Progenitor cell of endocrine pancreas (in vitro differentiated cells): ENCODE results near the gene RASSF3. TPM values are rescaled to one million over a fixed set of nuclear protein-coding genes. Genes with fewer than 3 reads are reported as not detected.

Experiments
- DNase-seq: peaks from one replicate; pipeline ENCODE4 v3.0.0; 2021; ENCODE audit warnings: low spot score; ENCODE audit not compliant: unreplicated experiment
- H3K27ac Mint-ChIP-seq: 2 replicates; pipeline ENCODE4 v1.8.0; 2021; ENCODE audit warnings: mild to moderate bottlenecking, moderate library complexity, mixed read lengths
- H3K27me3 Mint-ChIP-seq: 2 replicates; pipeline ENCODE4 v1.8.0; 2021; ENCODE audit warnings: mixed read lengths
- H3K36me3 Mint-ChIP-seq: 2 replicates; pipeline ENCODE4 v1.8.0; 2022; ENCODE audit warnings: mixed read lengths; ENCODE audit not compliant: insufficient read depth
- H3K4me1 Mint-ChIP-seq: 2 replicates; pipeline ENCODE4 v1.8.0; 2021; ENCODE audit warnings: low read depth, mixed read lengths
- H3K4me3 Mint-ChIP-seq: 2 replicates; pipeline ENCODE4 v1.8.0; 2021; ENCODE audit warnings: low read depth, mild to moderate bottlenecking, moderate library complexity, mixed read lengths
- H3K9me3 Mint-ChIP-seq: 2 replicates; pipeline ENCODE4 v1.8.0; 2021; ENCODE audit warnings: low read depth, mixed read lengths
- CTCF ChIP-seq: fragments of 200-600 bp; sonication (generic); IDR thresholded peaks from one replicate; pipeline ENCODE4 v1.5.0; 2021; ENCODE audit warnings: antibody characterized with exemption, mild to moderate bottlenecking; ENCODE audit not compliant: unreplicated experiment
- total RNA-seq: library from RNA; stranded (reverse); gene quantifications from 2 replicates; pipeline ENCODE4 v1.2.1, GENCODE V29; 2021

Gene RASSF3
- total RNA-seq, 1 donor from 2014 or later = 20.7 TPM

- no peaks in the 10 kb centered on the region for H3K27me3 Mint-ChIP-seq
- peak; percentile 50 for TF ChIP-seq CTCF
- peaks cover 26% of the 10 kb centered on the region for H3K4me1 Mint-ChIP-seq
- no peak for DNase-seq
- no peak overlapping the region for H3K4me3 Mint-ChIP-seq
- no peaks in the 10 kb centered on the region for H3K36me3 Mint-ChIP-seq
- H3K27ac Mint-ChIP-seq = no peak overlapping the region
- no peaks in the 10 kb centered on the region for H3K9me3 Mint-ChIP-seq
These were observed 68.0 kb downstream of the RASSF3 start for GRCh38 chr12:64678248-64678647.

GRCh38 chr12:64678835-64679234 lies 68.5 kb downstream of the RASSF3 start:
- Mint-ChIP-seq H3K36me3 (no peaks in the 10 kb centered on the region), H3K27ac (no peak overlapping the region), H3K4me3 (no peak overlapping the region), H3K9me3 (no peaks in the 10 kb centered on the region), H3K27me3 (no peaks in the 10 kb centered on the region), H3K4me1 (peaks cover 25% of the 10 kb centered on the region)
- no peak for DNase-seq
- no peak for TF ChIP-seq CTCF

- H3K4me3 Mint-ChIP-seq = no peak overlapping the region
- peaks cover 19% of the 10 kb centered on the region for H3K4me1 Mint-ChIP-seq
- H3K9me3 Mint-ChIP-seq = no peaks in the 10 kb centered on the region
- no peaks in the 10 kb centered on the region for H3K27me3 Mint-ChIP-seq
- no peaks in the 10 kb centered on the region for H3K36me3 Mint-ChIP-seq
- peak overlapping the region; percentile 3 for H3K27ac Mint-ChIP-seq
- TF ChIP-seq CTCF = no peak
- no peak for DNase-seq
These were observed 69.2 kb downstream of the RASSF3 start for GRCh38 chr12:64679487-64680001.

- DNase-seq = no peak
- Mint-ChIP-seq H3K4me1 (peaks cover 17% of the 10 kb centered on the region), H3K9me3 (no peaks in the 10 kb centered on the region), H3K36me3 (no peaks in the 10 kb centered on the region), H3K4me3 (no peak overlapping the region), H3K27me3 (no peaks in the 10 kb centered on the region), H3K27ac (peak overlapping the region; percentile 3)
- TF ChIP-seq CTCF = no peak
These were observed 69.9 kb downstream of the RASSF3 start for GRCh38 chr12:64680235-64680634.

DNA sequence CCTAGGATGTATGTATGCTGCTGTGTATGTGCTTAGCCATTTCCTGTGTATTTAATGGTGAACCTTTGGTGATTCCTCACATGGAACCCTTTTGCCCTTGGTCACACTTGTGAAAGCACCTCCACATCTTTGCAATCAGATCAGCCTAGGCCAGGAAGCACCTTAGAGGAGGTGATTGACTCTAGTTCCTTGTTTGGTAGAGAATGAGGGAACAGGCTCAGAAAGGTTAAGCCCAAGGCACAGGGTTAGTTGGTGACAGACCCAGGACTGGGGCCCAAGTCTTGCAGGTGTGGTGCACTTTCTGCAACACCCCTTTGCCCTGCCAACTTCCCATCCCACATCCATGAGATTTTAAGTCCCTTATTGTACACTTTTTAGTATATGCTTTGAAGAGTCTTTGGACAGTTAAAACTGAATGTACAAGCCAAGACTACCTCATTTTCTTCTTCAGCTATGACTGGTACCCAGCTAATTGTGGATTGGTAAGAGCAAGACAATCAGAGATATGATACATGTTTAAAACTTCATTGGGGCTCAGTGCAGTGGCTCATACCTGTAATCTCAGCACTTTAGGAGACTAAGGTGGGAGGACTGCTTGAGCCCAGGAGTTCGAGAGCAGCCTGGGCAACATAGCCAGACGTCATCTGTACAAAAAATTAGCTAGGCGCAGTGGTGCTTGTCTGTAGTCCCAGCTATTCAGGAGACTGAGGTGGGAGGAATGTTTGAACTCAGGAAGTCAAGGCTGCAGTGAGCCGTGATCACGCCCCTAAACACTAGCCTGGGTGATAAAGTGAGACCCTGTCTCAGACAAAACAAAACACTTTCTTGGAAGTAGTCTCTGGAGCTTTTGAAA lies 71.1 kb downstream of the RASSF3 start:
- H3K4me1 Mint-ChIP-seq = peaks cover 17% of the 10 kb centered on the region
- H3K27ac Mint-ChIP-seq = no peak overlapping the region
- TF ChIP-seq CTCF = no peak
- H3K9me3 Mint-ChIP-seq = no peaks in the 10 kb centered on the region
- H3K4me3 Mint-ChIP-seq = no peak overlapping the region
- DNase-seq = no peak
- H3K36me3 Mint-ChIP-seq = peaks cover 4% of the 10 kb centered on the region
- no peaks in the 10 kb centered on the region for H3K27me3 Mint-ChIP-seq
